SKM-1 (cell line): Measurements from ENCODE around the gene PTPMT1.
"Not testable (repeated sequence)": the region's sequence is repeated elsewhere in the genome, so short reads cannot be mapped to it uniquely, and the experiment has no call there.

Experiments used
- DNase-seq: peaks from one replicate; lab custom pipeline; 2025; ENCODE audit not compliant: unreplicated experiment; lab: John Stamatoyannopoulos, UW

Gene PTPMT1

GRCh38 chr11:47565340-47566148, at the start of gene PTPMT1:
TSS of gene PTPMT1 (plus strand) at chr11:47565599. CDS start at chr11:47565623, 24 bp downstream.
- DNase-seq = no peak

GRCh38 chr11:47516155-47516554, 49.2 kb upstream of the PTPMT1 start:
- DNase-seq = no peak

- DNase-seq = no peak
Observed at GRCh38 chr11:47516984-47517853, 48.2 kb upstream of the PTPMT1 start.

GRCh38 chr11:47518212-47518964, 47.0 kb upstream of the PTPMT1 start:
- no peak for DNase-seq

- no peak for DNase-seq
Observed at GRCh38 chr11:47523490-47524225, 41.7 kb upstream of the PTPMT1 start.

GRCh38 chr11:47524291-47524874, 41.0 kb upstream of the PTPMT1 start:
- no peak for DNase-seq

- not testable (repeated sequence) for DNase-seq
Observed at GRCh38 chr11:47526032-47526431, 39.4 kb upstream of the PTPMT1 start.

GRCh38 chr11:47527186-47527585, 38.2 kb upstream of the PTPMT1 start:
- DNase-seq = no peak

GRCh38 chr11:47529951-47530350, 35.4 kb upstream of the PTPMT1 start:
- DNase-seq = no peak

- not testable (repeated sequence) for DNase-seq
Observed at GRCh38 chr11:47530721-47531120, 34.7 kb upstream of the PTPMT1 start.

GRCh38 chr11:47531666-47532065, 33.7 kb upstream of the PTPMT1 start:
- DNase-seq = no peak

- no peak for DNase-seq
Observed at GRCh38 chr11:47532597-47533213, 32.7 kb upstream of the PTPMT1 start.

GRCh38 chr11:47533690-47534151, 31.7 kb upstream of the PTPMT1 start:
- DNase-seq = no peak

- no peak for DNase-seq
Observed at GRCh38 chr11:47534704-47535251, 30.6 kb upstream of the PTPMT1 start.

- DNase-seq = no peak
Observed at GRCh38 chr11:47536915-47537314, 28.5 kb upstream of the PTPMT1 start.

- no peak for DNase-seq
Observed at GRCh38 chr11:47538741-47539565, 26.4 kb upstream of the PTPMT1 start.

GRCh38 chr11:47539681-47540039, 25.7 kb upstream of the PTPMT1 start:
- no peak for DNase-seq

GRCh38 chr11:47541070-47541469, 24.3 kb upstream of the PTPMT1 start:
- no peak for DNase-seq

- no peak for DNase-seq
Observed at GRCh38 chr11:47545298-47545697, 20.1 kb upstream of the PTPMT1 start.
